ENCODE data around the gene CLEC4G.

- TF ChIP-seq CTCF (IDR thresholded peaks at IDR 0.05; ENCODE audit: borderline replicate concordance, extremely low read depth, low read length, poor library complexity, severe bottlenecking) (no peak), EZH2 (IDR thresholded peaks at IDR 0.05; ENCODE audit: borderline replicate concordance, low read depth, low read length, severe bottlenecking) (no peak)
Observed at GRCh38 chr19:7729211-7729610, 2.7 kb downstream of the CLEC4G start.
